H1 (cell line): ENCODE results near the gene EEF1G. TPM values are rescaled to one million over a fixed set of nuclear protein-coding genes. Genes with fewer than 3 reads are reported as not detected.

ENCODE experiments used
- polyA plus RNA-seq, 7 experiments: library from polyadenylated mRNA; depleted of rRNA in 3 of 7; stranded (reverse) in 5 of 7; unstranded in 2 of 7; fragments of >200 nt in 5 of 7; fragments of 200-250 nt in 2 of 7; gene quantifications; 1 replicate in 5 of 7; 2 replicates in 1 of 7; 4 replicates in 1 of 7; pipeline versions ENCODE4 v1.2.1 to v1.2.3, GENCODE V29; 2011 to 2013; ENCODE audit warnings: missing spikeins in 2 of 7, mixed read lengths in 2 of 7
- total RNA-seq: library from RNA; stranded (reverse); fragmentation: NEBNext Ultra II Directional; extraction: Animal tissue kit (Norgen Biotek cat#: 25700); gene quantifications from 2 replicates; pipeline ENCODE4 v1.2.1, GENCODE V29; 2021
- TF ChIP-seq, protein P1 (sequence below): fragments of 300-600 bp; sonication (generic); IDR thresholded peaks from 2 replicates; pipeline ENCODE4 v1.7.1; 2012; ENCODE audit warnings: low read length, moderate library complexity, mild to moderate bottlenecking, inconsistent platforms; ENCODE audit not compliant: insufficient replicate concordance

Gene EEF1G
- total and polyA plus RNA-seq, 2 of the 8 experiments (the other 6 are each of a cell fraction or from before 2014, with no cell fraction given): 1,627 to 1,996 TPM

- TF ChIP-seq, protein P1, sequence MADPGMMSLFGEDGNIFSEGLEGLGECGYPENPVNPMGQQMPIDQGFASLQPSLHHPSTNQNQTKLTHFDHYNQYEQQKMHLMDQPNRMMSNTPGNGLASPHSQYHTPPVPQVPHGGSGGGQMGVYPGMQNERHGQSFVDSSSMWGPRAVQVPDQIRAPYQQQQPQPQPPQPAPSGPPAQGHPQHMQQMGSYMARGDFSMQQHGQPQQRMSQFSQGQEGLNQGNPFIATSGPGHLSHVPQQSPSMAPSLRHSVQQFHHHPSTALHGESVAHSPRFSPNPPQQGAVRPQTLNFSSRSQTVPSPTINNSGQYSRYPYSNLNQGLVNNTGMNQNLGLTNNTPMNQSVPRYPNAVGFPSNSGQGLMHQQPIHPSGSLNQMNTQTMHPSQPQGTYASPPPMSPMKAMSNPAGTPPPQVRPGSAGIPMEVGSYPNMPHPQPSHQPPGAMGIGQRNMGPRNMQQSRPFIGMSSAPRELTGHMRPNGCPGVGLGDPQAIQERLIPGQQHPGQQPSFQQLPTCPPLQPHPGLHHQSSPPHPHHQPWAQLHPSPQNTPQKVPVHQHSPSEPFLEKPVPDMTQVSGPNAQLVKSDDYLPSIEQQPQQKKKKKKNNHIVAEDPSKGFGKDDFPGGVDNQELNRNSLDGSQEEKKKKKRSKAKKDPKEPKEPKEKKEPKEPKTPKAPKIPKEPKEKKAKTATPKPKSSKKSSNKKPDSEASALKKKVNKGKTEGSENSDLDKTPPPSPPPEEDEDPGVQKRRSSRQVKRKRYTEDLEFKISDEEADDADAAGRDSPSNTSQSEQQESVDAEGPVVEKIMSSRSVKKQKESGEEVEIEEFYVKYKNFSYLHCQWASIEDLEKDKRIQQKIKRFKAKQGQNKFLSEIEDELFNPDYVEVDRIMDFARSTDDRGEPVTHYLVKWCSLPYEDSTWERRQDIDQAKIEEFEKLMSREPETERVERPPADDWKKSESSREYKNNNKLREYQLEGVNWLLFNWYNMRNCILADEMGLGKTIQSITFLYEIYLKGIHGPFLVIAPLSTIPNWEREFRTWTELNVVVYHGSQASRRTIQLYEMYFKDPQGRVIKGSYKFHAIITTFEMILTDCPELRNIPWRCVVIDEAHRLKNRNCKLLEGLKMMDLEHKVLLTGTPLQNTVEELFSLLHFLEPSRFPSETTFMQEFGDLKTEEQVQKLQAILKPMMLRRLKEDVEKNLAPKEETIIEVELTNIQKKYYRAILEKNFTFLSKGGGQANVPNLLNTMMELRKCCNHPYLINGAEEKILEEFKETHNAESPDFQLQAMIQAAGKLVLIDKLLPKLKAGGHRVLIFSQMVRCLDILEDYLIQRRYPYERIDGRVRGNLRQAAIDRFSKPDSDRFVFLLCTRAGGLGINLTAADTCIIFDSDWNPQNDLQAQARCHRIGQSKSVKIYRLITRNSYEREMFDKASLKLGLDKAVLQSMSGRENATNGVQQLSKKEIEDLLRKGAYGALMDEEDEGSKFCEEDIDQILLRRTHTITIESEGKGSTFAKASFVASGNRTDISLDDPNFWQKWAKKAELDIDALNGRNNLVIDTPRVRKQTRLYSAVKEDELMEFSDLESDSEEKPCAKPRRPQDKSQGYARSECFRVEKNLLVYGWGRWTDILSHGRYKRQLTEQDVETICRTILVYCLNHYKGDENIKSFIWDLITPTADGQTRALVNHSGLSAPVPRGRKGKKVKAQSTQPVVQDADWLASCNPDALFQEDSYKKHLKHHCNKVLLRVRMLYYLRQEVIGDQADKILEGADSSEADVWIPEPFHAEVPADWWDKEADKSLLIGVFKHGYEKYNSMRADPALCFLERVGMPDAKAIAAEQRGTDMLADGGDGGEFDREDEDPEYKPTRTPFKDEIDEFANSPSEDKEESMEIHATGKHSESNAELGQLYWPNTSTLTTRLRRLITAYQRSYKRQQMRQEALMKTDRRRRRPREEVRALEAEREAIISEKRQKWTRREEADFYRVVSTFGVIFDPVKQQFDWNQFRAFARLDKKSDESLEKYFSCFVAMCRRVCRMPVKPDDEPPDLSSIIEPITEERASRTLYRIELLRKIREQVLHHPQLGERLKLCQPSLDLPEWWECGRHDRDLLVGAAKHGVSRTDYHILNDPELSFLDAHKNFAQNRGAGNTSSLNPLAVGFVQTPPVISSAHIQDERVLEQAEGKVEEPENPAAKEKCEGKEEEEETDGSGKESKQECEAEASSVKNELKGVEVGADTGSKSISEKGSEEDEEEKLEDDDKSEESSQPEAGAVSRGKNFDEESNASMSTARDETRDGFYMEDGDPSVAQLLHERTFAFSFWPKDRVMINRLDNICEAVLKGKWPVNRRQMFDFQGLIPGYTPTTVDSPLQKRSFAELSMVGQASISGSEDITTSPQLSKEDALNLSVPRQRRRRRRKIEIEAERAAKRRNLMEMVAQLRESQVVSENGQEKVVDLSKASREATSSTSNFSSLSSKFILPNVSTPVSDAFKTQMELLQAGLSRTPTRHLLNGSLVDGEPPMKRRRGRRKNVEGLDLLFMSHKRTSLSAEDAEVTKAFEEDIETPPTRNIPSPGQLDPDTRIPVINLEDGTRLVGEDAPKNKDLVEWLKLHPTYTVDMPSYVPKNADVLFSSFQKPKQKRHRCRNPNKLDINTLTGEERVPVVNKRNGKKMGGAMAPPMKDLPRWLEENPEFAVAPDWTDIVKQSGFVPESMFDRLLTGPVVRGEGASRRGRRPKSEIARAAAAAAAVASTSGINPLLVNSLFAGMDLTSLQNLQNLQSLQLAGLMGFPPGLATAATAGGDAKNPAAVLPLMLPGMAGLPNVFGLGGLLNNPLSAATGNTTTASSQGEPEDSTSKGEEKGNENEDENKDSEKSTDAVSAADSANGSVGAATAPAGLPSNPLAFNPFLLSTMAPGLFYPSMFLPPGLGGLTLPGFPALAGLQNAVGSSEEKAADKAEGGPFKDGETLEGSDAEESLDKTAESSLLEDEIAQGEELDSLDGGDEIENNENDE: no peak
Measured at GRCh38 chr11:62608776-62609175, 35.1 kb upstream of the EEF1G start (continued).
